ENCODE results near the gene SPTSSA. TPM values are rescaled to one million over a fixed set of nuclear protein-coding genes. Genes with fewer than 3 reads are reported as not detected.

Gene SPTSSA
- total RNA-seq, 4 donors from 2014 or later, result 4.8 to 45.7 (median 28.4) TPM

GRCh38 chr14:34452258-34452822 lies 9.7 kb downstream of the SPTSSA start:
- H3K36me3 ChIP-seq, result peaks cover 0 to 19% (median 7%) of the 10 kb centered on the region in 4 donors
- H3K27ac ChIP-seq, result peak overlapping the region; percentile 76 to 87 (median 84)
- WGBS, 2 donors (ENCODE audit: low coverage in 1 of 2), result 29 to 47% methylated on average over 1 of the region's 1 CpG
- in situ Hi-C loops (cut with MboI; ENCODE audit: low pct_ligation_motif_present in 1 of 4, low pct_unique_long_range_greater_than_20kb in 1 of 4, low sequenced_read_pairs in 3 of 4), result no loop called here
- H3K9me3 ChIP-seq, result no peaks in the 10 kb centered on the region
- TF ChIP-seq CTCF (IDR thresholded peaks at IDR 0.05), result no peak
- TF ChIP-seq EP300 (IDR thresholded peaks at IDR 0.05; ENCODE audit: low read depth), result no peak
- TF ChIP-seq POLR2A (IDR thresholded peaks at IDR 0.05), result no peak
- no peak for TF ChIP-seq POLR2AphosphoS5 (IDR thresholded peaks at IDR 0.05)
- H3K27me3 ChIP-seq, result no peaks in the 10 kb centered on the region
- intact Hi-C loops (cut with DNase I; ENCODE audit: low total_unique reads), result no loop called here
- peak overlapping the region in 1 of 4 donors; percentile 35 for H3K4me3 ChIP-seq
- DNase-seq, result no peak
- peaks cover 5 to 30% (median 24%) of the 10 kb centered on the region in 4 donors for H3K4me1 ChIP-seq

- WGBS, 2 donors (ENCODE audit: low coverage in 1 of 2), result 36 to 44% methylated on average over 1 of the region's 1 CpG
- intact Hi-C loops (cut with DNase I; ENCODE audit: low total_unique reads), result no loop called here
- H3K4me1 ChIP-seq, result peaks cover 5 to 30% (median 24%) of the 10 kb centered on the region in 4 donors
- no peaks in the 10 kb centered on the region for H3K9me3 ChIP-seq
- TF ChIP-seq EP300 (IDR thresholded peaks at IDR 0.05; ENCODE audit: low read depth) (no peak), CTCF (IDR thresholded peaks at IDR 0.05) (no peak), POLR2A (IDR thresholded peaks at IDR 0.05) (no peak), POLR2AphosphoS5 (IDR thresholded peaks at IDR 0.05) (no peak)
- H3K27ac ChIP-seq, result peak overlapping the region; percentile 76 to 87 (median 84)
- in situ Hi-C loops (cut with MboI; ENCODE audit: low pct_ligation_motif_present in 1 of 4, low pct_unique_long_range_greater_than_20kb in 1 of 4, low sequenced_read_pairs in 3 of 4), result no loop called here
- H3K4me3 ChIP-seq, result peak overlapping the region in 3 of 4 donors; percentile 18 to 35 (median 18)
- DNase-seq, result no peak
- peaks cover 0 to 10% (median 4%) of the 10 kb centered on the region in 4 donors for H3K36me3 ChIP-seq
- no peaks in the 10 kb centered on the region for H3K27me3 ChIP-seq
Observed at GRCh38 chr14:34450958-34451357, 11.1 kb downstream of the SPTSSA start.

GRCh38 chr14:34450542-34450915 lies 11.5 kb downstream of the SPTSSA start:
- no peak for DNase-seq
- peaks cover 0 to 6% (median 2%) of the 10 kb centered on the region in 4 donors for H3K36me3 ChIP-seq
- in situ Hi-C loops (cut with MboI; ENCODE audit: low pct_ligation_motif_present in 1 of 4, low pct_unique_long_range_greater_than_20kb in 1 of 4, low sequenced_read_pairs in 3 of 4) (no loop called here), intact Hi-C loops (cut with DNase I; ENCODE audit: low total_unique reads) (no loop called here)
- peak overlapping the region; percentile 76 to 87 (median 84) for H3K27ac ChIP-seq
- H3K9me3 ChIP-seq, result no peaks in the 10 kb centered on the region
- H3K4me3 ChIP-seq, result peak overlapping the region in 1 of 4 donors; percentile 18
- no peaks in the 10 kb centered on the region for H3K27me3 ChIP-seq
- H3K4me1 ChIP-seq, result peaks cover 5 to 30% (median 24%) of the 10 kb centered on the region in 4 donors
- TF ChIP-seq CTCF (IDR thresholded peaks at IDR 0.05) (no peak), POLR2AphosphoS5 (IDR thresholded peaks at IDR 0.05) (no peak), POLR2A (IDR thresholded peaks at IDR 0.05) (no peak), EP300 (IDR thresholded peaks at IDR 0.05; ENCODE audit: low read depth) (no peak)

GRCh38 chr14:34449819-34450541 lies 12.1 kb downstream of the SPTSSA start:
- peaks cover 0 to under 1% (median 0%) of the 10 kb centered on the region in 4 donors for H3K36me3 ChIP-seq
- peaks cover 5 to 31% (median 25%) of the 10 kb centered on the region in 4 donors for H3K4me1 ChIP-seq
- intact Hi-C loops (cut with DNase I; ENCODE audit: low total_unique reads) (no loop called here), in situ Hi-C loops (cut with MboI; ENCODE audit: low pct_ligation_motif_present in 1 of 4, low pct_unique_long_range_greater_than_20kb in 1 of 4, low sequenced_read_pairs in 3 of 4) (no loop called here)
- no peak overlapping the region for H3K4me3 ChIP-seq
- H3K27me3 ChIP-seq, result no peaks in the 10 kb centered on the region
- no peak for DNase-seq
- H3K9me3 ChIP-seq, result no peaks in the 10 kb centered on the region
- peak overlapping the region; percentile 76 to 87 (median 84) for H3K27ac ChIP-seq
- 52 to 53% methylated on average over 5 to 6 of the region's 6 CpGs for WGBS, 2 donors (ENCODE audit: low coverage in 1 of 2)
- TF ChIP-seq EP300 (IDR thresholded peaks at IDR 0.05; ENCODE audit: low read depth) (no peak), POLR2A (IDR thresholded peaks at IDR 0.05) (no peak), CTCF (IDR thresholded peaks at IDR 0.05) (no peak), POLR2AphosphoS5 (IDR thresholded peaks at IDR 0.05) (no peak)
